Dermis blood vessel endothelial cell (primary cell): ENCODE results near the gene TMPRSS11D. TPM values are rescaled to one million over a fixed set of nuclear protein-coding genes. Genes with fewer than 3 reads are reported as not detected.

Source experiments
- DNase-seq: peaks from one replicate; pipeline ENCODE4 v3.0.0; 2010
- total RNA-seq: library from RNA; depleted of rRNA; stranded (reverse); fragments of >200 nt; gene quantifications from 2 replicates; pipeline ENCODE4 v1.2.3, GENCODE V29; 2014

The TMPRSS11D gene, protein sequence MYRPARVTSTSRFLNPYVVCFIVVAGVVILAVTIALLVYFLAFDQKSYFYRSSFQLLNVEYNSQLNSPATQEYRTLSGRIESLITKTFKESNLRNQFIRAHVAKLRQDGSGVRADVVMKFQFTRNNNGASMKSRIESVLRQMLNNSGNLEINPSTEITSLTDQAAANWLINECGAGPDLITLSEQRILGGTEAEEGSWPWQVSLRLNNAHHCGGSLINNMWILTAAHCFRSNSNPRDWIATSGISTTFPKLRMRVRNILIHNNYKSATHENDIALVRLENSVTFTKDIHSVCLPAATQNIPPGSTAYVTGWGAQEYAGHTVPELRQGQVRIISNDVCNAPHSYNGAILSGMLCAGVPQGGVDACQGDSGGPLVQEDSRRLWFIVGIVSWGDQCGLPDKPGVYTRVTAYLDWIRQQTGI
- total RNA-seq: 0.09 TPM in 1 of 2 replicates, not detected in the other

DNA sequence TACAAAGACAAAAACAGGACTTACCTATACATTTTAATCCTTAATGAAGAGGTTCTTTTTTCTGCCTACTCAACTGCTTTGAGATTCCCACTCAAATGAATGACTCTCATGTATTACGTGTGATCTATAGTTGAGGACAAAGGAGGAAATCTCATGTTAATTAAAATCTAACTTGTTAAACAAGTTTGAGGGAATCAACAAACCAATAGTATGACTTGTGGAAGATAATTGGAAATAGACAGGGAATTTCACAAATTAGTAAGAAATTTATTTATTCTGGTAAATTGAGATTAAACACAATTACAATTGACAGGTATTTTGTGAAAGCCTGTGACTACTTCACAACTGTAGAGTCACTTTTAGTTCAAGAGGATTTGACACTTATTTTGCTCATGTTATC, at the start of gene TMPRSS11D:
TSS of gene TMPRSS11D (minus strand) at position 101 of the 400 bp plus-strand sequence. CDS start at position 32, 69 bp downstream.
- DNase-seq: no peak

DNA sequence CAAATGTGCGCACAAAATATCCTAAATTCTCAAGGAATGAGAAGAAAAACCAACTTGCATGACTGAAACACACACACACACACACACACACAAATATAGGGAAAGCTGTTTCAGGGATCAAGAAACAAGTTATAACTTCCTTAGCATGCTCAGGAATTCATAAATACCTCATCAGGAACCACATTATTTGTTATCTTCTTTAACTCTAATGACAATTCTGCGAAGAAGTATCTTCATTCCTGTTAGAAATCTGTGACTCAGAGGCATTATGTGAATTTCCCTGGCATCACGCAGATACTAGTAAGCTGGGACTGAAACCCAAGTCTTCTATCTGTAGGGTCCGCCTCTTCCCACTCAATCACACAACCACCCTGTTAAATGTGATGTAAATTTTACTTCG, 49.2 kb upstream of the TMPRSS11D start:
- no peak for DNase-seq

DNA sequence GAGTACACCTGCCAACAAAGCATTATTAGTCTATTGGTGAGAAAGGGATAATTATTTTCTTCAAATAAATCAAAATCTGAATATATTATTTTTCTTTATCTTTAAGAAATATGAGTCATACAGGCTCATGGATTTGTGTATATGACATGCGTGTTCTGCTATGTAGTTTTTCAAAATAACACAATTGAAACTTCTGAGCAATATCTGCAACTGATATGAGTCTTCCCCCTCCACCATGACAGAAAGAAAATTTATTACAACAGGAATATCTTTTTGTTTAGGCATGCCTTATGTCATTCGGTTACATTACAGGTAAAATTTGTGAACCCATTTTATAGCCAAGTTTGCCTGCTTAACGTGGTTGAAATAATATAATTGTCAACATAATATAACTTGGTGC, 47.5 kb upstream of the TMPRSS11D start:
- no peak for DNase-seq

DNA sequence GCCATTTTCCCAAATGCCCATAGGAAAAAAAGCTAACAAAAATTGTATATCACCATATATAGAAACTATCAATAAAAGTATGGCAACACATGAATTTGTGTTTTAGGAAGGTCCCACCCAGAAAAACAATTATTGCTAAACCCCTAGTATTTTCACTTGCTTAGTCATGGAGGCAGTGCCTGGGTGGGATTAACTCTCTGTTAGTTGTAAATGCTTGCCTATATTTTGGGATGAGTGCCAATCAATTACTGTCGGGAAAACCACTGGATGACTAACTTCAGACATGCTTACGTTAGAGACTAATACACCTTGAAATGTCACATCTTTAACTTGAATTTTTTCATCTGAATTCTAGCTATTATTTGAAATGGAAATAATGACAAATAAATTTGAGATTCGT, 45.6 kb upstream of the TMPRSS11D start:
- no peak for DNase-seq

DNA sequence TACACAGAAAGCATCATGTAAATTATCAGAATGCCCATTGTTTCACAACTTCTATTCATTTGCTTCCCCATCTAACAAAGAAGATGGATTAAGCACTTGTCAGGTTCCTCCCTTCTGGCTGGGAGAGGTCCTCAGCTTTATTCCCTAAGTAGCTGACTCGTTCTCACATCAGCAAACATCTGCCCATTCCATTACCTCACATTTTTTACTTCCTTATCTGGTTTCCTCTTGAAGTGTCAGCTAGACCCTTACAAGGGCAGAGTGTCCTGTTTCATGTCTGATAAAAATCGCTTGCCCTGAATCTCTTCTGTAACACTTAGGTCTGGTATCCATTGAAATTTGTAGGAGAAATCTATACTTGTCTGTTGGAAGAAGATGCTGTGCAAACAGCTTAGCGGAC, 44.7 kb upstream of the TMPRSS11D start:
- DNase-seq: no peak

DNA sequence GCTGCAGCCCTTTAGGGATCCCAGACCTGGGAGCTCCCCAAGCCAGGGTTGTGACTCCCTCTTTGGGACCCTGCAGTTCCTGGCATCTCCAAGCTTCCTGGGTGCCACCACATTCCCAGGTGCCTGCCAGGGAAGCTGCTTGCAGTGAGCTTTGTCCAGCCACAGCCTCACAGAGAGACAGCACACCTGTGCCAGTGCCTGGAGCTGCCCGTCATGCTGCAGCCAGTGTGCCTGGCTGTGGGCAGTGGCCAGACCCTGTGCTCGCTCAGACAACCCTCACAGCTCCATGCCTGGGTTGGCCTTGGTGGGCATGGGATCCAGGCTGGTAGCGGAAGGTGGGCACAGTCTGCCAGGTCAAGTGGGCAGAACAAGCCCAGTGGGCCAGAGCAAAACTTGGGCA, 43.4 kb upstream of the TMPRSS11D start:
- no peak for DNase-seq

DNA sequence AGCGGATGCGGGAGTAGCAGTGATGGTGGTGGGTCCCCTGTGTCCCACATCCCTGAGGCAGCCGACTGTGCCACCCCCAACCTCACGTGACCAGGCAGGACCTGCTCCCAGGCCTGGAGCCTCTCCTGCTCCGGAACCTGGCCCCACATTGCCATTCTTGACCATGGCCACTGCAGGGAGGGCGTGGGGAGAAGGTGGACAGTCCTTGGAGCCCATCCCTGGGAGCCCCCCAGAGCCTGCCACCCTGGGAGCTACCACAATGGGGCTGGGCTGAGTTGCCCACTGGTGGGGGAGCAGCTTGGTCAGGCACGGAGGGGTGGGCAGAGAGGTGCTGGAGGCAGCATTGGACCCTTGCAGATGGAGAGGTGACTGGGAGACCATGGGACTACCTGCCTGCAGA, 42.7 kb upstream of the TMPRSS11D start:
- DNase-seq: no peak

DNA sequence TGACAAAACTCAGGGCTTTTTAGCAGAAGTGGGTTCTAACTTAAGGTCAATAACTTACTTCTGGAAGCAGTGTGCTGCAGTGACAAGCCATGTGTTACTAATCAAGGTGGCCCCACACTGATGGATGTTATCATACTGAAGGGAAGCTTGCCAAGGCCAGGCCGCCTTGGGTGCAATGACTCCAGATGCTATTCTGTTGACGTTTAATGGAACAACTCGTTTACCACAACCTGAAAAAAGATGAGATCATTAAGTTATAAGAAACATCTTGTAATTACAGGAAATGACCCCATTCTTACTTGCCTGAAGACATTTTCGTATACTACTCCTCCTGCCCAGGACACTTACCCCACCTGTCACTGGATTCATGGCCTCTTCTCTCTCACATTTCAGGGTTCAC, 38.9 kb upstream of the TMPRSS11D start:
- DNase-seq: no peak

DNA sequence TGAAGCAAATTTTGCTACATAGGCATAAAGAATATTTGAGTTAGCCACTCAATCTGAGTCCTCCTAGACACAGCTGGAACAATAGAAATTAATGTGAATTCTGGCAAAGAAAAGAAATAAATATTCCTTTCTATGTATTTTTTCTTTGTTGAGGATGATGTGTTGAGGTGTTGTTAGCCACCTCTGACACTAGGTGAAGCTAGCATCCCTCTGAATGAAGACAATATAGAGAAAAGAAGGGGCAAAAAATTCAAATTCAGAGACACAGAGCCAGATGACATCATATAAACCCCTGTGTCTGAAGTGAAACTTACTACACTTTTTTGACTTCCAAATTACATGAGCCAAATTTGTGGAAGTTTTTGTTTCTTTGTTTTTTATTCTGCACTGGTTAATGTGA, 34.6 kb upstream of the TMPRSS11D start:
- DNase-seq: no peak

DNA sequence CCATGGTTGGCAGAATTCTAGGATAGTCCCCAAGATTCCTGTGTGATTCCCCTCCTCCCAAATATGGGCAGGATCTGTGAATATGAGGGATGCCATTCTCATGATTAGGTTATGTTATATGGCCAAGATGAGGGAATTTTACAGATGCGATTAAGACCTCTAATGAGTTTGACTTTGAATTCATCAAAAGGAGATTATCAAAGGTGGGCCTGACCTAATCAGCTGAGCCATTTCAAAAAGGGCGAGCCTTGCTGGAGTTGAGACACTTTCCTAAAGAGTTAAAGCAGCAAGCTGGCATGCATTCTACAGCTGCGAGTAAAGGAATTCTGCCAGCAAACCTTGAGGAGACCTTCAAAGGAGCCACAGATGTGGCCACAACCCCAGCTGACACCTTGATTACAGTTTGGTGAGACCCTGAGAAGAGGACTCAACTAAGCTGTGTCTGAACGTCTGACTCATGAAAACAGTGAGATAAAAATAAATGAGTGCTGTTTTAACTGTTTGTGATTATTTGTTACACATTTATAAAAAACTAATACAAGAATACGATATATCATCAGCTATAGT, 31.7 kb upstream of the TMPRSS11D start:
- DNase-seq: no peak

DNA sequence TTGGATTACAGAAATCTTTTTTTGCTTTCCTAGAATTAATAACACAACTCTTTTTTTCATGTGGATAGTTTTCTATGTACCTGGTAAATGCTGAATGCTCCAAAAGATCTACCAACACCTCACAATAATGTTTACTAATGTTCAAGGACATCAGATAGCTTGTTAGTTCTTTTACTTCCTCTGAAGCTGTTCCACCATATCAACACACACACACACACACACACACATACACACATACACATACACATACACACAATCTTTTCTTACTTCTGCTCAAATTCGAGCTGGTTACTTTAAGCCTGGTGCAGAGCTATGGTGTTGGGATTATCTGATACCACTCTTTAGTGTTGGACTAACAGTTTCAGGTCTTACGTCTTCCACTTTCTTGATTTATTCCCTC, 28.3 kb upstream of the TMPRSS11D start:
- DNase-seq: no peak

DNA sequence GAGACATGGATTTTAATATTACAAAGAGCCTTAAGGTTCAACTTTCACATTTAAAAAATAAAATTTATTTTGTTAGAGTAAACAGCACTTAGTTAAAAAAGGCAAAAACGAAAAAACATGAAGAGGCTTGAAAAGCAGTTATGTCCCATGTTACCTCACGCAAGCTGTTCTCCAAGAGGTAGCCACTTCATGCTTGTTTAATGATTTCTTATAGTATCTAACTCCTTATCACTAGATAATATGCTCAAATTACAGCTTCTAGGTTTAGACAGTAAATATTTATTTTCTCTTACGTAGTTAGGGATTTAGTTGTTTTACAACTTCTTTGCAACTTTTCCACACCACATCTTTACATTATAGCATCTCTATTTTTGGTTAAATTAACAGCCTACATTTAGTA, 27.8 kb upstream of the TMPRSS11D start:
- DNase-seq: no peak

DNA sequence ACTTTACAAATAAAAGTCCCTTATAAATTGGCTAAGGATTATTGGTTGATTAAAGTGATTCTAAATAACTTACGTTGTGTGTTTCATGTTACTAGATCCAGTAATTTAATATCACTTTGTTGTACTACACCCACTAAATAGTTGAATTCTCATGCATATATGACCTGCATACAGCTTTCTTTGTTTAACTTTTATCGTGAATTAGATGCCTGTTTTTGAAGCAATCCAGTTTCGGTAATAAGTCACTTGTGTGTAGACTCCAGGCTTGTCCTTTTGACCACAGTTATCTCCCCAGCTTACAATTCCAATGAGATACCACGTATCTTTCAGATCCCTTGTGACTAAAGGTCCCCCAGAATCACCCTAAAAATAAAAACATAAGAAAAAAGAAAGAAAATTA, 27.3 kb upstream of the TMPRSS11D start:
- no peak for DNase-seq

DNA sequence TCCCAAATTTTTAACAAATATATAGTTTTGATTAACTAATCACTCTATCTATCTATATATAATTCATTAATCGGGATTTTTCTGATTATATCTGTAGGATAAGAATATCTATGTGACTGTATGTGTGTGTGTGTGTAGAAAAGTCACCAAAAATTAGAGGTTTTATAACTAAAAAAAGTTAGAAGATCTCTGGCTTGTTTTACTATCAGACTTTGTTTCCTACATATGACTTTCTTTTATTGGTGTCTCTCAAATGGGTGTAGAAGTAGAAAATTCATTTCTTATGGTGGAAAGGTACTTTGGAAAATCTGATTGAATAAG, 26.7 kb upstream of the TMPRSS11D start:
- no peak for DNase-seq

DNA sequence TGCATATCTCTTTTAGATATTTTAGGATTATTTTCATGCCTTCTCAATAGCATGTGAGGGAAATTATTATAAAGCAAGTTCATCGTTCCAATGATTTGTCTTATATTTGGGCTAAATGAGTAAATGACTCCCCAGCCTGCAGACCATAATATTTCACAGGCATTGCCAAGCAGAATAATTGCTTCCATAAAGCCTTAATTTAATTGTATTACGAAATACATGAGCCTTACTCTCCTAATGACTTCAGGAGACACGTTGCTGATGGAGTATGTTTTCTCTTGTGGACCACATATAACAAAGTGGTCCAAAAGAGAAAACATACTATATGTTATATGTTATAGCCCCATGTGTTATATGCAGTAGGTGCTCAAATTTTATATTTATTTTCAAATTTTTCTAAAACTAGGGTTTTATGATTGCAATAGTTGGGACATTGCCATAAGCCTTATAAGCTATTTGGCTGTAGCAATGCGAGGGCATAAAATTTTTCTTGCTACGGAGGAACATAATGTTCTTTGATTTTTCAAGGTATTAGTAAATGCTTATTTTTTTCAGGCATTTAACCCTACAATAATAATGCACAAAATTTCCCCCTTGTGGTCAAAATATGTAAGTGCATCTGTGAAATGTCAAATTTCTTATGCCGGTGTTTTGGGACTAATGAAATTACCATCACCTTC, 26.2 kb upstream of the TMPRSS11D start:
- DNase-seq: peak; percentile 50

DNA sequence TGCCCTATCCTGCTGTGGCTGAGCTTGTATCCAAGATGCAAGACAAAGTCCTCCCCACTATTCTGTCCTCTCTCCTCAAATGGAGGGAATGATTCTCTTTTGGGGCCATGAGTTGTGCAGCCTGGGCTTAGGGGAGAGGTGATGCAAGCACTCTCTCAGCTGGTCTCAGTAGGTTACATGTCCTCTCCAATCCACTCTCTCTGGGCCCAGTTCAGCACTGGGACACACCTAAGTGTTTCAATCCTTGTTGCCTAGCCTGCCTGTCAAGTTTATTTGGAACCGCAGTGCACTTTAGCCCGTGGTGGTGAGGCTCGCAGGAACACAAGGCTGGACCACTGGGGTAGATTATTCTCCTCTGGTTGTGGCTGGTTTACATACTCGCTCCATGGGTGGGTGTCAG, 23.8 kb upstream of the TMPRSS11D start:
- DNase-seq: no peak

DNA sequence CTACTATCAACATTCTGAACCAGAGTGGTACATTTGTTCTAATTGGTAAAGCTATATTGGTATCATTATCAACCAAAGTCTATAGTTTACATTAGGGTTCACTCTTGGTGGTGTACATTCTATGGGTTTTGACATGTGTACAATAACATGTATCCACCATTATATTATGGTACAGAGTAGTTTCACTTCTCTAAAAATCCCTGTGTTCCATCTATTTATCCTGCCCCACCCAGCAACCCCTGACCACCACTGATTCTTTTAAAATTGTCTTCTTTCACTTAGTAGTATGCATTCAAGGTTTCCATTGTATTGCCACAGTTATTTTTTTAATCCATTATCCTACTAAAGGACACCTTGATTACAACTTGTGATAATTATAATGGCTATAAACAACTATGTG, 15.3 kb upstream of the TMPRSS11D start:
- no peak for DNase-seq

DNA sequence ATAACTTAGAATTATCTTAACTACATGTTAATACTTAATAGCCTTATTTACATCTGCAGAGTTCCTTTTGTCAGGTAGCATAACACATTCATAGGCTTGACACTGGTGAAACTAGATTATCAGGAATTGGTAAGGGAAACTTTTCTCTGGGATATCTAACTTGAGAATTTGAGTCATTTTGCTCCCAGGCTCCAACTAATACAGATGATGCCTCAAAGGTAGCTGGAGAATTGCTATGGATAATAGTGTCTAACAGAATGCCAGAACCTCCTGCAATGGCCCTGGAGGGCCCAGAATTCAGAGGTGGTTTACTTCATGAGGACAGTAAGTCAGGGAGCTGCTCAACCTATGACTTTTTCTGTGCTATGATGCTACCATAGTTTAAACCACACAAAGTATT, 13.9 kb upstream of the TMPRSS11D start:
- no peak for DNase-seq

DNA sequence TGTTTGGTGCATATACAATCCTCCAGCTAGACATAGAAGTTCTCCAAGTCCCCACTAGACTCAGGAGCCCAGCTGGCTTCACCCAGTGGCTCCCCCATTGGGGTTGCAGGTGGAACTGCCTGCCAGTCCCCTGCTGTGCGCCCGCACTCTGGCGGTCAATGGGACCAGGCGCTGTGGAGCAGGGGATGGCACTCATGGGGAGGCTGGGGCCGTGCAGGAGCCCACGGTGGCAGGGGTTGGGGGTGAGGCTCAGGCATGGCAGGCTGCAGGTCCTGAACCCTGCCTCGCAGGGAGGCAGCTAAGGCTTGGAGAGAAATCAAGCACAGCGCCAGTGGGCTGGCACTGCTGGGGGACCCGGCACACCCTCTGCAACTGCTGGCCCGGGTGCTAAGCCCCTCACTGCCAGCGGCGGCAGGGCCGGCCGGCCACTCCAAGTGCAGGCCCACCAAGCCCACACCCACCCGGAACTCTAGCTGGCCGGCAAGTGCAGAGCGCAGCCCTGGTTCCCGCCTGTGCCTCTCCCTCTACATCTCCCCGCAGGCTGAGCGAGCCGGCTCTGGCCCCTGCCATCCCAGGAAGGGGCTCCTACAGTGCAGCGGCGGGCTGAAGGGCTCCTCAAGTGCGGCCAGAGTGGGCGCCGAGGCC, 12.7 kb upstream of the TMPRSS11D start:
- DNase-seq: no peak

DNA sequence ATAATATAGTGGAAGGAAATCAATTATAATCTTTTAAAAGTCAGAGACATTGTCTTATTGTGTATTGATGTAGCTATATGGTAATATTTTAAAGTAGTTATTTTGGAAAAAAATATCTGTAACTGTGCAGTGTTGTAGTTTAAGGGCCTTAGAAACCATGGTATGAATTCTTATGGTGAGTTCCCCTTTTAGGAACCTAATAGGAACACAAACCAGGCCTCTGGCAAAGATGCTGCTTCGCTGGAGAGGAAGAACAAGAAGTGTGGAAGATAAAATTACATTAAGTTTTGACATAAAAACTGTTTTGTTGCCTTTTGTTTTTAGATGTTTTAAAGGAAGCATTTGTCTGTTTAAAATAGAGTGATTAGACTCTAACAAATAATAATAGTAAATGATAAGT, 10.9 kb upstream of the TMPRSS11D start:
- DNase-seq: no peak

DNA sequence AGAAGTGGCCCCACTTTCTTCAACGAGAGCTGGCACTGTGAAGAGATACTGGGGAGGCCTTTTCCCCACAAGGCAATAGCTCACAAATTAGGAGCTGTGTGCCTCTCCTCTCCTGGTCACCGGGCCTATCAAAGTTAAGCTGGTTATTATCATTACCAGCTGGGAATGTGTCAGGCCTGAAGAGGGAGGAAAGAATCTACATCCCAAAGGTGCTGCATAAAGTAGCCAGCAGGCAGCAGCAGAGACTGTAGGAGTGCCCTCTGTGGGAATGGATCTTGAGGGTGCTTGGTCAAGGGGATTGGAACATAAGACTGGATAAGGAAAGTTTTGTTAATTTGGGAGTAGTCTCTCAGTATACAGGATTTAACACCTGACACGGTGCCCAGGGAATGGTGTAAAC, 9.1 kb upstream of the TMPRSS11D start:
- DNase-seq: no peak

DNA sequence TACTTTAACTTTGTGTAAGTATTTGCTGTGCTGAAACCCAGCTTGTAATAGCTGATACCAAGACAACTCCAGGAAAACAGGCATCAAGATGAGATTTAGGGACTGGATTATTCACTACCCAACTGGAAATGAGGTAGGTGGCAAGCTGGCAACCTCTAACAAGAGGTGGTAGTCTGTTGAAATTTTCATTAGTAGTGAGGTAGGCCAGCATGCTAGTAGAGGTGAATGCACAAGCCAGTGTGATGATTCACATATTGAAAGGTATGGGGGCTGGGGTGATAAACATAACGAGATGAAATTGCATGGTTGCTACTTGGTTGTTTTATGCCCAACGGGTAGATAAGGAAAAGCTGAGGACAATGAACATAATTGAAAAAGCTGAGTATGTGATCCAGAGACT, 8.5 kb upstream of the TMPRSS11D start:
- no peak for DNase-seq

DNA sequence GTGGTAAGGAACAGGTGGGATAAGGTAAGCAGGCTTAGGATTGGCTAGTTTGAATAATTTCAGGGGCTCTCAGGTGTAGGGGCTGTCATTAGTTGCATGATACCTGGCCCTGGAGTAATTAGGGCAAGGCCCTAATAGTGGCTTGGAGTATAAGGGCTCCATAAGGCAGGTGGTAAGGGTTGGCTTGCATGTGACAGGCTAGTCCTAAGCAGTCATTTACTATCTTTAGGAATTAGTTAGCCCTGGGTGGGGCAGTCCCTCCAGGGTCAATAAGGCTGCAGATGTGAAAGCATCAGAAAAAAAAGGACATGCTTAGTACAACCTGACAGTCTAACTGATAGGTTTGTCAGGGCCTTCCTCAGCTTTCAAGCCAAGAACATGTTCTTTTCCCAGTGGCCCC, 7.8 kb upstream of the TMPRSS11D start:
- no peak for DNase-seq

DNA sequence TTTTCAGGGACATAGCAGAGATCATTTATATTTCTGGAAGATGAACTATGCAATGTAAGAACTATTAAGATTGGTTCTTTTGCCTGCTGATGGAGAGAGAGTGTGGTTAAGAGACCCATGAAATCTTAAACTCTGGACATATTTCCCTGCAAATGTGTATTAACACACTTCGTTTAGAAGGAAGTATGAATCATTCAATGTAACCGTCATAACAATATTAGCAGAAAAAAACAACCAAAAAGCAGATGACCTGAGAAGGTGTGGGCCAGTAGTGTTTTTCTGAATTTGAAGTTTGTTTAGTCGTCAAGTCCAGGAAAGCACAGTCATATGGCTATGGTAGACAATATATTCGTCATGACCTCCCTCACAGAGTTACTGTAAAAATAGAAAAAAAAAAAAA, 2.5 kb upstream of the TMPRSS11D start:
- peak; percentile 70 for DNase-seq
